Measurements from ENCODE around the gene RAPH1.

DNA sequence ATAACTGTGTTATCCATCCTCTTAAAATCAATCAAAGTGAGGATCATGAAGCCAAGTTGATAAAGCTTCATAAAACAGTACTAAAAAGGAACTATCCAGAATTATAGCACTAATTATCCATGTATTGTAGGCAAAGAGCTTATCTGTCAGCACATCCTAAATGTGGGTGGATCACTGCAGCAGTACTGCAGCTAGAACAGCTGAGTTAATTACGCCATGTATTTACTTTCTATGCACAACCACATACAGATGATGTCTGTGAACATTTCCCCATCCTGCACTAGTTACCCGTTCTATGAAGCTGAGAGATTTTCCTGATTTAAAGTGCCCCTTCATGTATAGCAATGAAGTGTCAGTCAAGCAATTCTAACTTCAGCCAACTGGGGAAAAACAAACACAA is 96.6 kb downstream of the RAPH1 start:
- TF ChIP-seq, protein P1, sequence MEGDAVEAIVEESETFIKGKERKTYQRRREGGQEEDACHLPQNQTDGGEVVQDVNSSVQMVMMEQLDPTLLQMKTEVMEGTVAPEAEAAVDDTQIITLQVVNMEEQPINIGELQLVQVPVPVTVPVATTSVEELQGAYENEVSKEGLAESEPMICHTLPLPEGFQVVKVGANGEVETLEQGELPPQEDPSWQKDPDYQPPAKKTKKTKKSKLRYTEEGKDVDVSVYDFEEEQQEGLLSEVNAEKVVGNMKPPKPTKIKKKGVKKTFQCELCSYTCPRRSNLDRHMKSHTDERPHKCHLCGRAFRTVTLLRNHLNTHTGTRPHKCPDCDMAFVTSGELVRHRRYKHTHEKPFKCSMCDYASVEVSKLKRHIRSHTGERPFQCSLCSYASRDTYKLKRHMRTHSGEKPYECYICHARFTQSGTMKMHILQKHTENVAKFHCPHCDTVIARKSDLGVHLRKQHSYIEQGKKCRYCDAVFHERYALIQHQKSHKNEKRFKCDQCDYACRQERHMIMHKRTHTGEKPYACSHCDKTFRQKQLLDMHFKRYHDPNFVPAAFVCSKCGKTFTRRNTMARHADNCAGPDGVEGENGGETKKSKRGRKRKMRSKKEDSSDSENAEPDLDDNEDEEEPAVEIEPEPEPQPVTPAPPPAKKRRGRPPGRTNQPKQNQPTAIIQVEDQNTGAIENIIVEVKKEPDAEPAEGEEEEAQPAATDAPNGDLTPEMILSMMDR (IDR thresholded peaks at IDR 0.05; ENCODE audit: low read depth, low read length), result no peak
- TF ChIP-seq EZH2phosphoT487 (IDR thresholded peaks at IDR 0.05; ENCODE audit: low read depth), result no peak
